HG03565 (cell line): ENCODE measurements around the gene ME3.
"Not testable (repeated sequence)": the region's sequence is repeated elsewhere in the genome, so short reads cannot be mapped to it uniquely, and the experiment has no call there.

Source experiments
- ATAC-seq: cut with Tn5 transposase; IDR thresholded peaks from one replicate; pipeline ENCODE4 v1.9.1; 2021; ENCODE audit warnings: mild to moderate bottlenecking, moderate library complexity; ENCODE audit not compliant: unreplicated experiment

Gene ME3

DNA sequence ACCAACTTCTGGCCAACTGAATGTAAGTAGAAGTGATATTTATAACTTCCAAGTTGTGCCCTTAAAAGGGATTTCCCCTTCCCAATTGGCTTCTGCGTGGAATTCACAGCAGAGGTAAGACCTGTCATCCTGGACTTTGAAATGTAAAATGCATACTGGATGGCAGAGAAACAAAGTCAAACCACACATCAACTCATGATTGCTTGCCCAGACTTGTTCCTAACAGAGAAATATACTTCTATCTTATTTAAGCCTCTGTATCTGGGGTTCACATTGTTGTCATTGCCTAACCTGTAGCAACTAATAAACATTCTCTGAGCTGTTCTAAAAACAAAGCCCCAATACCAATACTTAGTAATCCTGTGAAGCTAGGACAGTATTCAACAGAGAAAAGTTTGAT is 6.2 kb downstream of the ME3 start:
- no peak for ATAC-seq

DNA sequence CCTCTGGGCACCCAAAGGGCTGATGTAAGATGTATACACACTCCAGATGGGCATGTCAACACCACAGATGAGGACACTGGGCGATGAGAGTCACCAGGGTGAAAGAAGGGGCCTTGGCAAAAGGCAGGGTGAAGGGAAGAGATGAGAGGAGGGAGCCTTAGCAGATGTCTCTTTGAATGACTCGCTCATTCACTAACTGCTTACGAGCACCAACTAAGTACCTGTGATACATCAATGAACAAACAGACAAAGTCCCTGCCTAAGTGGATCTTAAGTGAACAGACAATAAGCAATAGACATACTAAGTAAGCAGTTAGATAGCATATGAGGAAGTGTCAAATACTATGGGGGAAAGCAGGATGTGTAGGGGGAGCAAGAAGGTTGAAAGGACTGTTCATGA is 7.5 kb downstream of the ME3 start:
- ATAC-seq: no peak

DNA sequence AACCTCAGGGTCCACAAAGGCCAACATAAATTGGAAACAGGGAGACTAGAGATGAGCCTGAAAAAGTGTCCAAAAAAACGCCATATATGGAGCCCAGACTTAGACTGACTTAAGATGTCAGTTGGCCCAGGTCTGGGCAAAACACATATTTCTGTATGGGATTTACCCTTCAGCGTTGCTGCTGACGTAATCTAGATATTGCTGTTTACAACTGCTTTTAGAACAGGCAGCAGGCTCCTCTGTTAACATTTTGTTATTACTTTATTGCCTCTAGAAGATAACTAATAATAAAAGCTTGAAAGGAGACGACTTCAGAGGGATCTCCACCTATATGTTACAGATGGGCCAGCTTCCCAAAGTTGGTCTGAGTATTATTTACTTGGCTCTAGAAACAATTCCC is 8.7 kb downstream of the ME3 start:
- no peak for ATAC-seq

DNA sequence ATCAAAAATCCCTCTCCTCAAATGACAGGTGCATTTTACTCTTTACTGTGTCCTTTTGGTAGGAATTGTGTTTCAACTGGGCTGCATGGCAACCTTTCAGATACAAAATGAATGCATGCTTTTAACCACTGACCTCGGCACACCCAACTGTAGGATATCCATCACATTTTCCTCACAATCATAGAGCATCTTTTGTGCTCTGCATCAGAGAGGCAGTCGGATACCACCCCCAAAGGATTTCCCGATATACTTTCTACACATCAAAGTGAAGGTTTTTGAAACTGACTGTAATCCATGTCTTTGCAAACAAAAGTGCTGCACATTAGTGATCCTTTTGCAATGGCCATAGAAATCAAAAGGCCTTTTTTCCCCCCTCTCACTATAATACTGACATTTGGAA is 9.1 kb downstream of the ME3 start:
- no peak for ATAC-seq

DNA sequence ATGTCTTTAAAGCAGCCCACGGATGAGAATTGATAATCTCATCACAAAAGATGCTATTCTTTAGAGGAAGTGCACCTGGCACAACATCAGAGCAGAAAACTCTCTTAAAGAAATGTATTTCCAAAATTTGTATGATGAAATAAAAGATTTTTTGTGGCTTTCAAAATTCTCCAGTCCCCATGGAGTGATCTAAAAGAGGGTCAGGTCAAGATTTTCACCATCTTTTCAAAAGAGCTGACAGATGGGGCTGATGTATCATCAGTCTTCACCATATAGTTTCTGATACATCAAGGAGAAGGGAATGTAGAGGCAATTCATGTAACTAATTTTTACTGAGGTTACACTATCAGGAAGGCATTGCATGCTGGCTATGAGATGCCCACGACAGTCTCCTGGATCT is 11.7 kb downstream of the ME3 start:
- ATAC-seq: no peak

DNA sequence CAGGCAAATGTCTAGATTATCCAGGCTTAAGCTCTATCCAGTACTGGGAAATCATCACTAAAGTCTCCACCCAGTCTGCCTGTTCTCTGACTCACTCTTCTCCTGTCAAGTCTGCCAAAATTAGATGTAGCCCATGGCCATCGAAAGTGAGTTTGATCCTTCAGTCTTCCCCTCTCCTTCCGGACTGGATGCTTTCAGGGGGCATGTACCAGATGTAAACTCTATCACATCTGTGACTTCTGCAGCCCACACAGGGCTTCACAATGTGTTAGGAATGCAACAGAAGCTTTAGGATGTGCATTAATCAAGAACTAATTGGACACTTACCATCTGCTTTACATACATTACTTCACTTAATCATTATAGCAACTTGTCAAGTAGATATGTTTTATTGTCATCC is 12.3 kb downstream of the ME3 start:
- no peak for ATAC-seq

DNA sequence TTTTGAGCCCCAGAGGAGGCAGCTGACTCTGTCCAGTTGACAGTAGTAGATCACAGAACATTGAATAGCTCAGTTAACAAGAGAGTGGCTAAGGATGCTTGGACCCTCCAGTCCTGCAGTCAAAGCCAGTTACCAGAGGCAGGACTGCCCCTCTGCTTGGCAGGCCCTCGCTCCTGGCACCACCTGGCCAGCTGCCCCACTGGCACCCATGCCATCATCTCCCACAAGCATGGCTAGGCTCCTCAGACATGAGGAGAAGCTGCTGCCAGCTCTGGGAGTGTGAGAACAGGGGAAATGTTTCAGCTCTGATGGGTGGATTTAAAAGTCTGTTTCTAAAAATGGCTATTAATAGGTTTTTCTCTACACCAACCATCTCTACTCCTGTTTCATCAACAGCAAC is 13.9 kb downstream of the ME3 start:
- ATAC-seq: no peak

DNA sequence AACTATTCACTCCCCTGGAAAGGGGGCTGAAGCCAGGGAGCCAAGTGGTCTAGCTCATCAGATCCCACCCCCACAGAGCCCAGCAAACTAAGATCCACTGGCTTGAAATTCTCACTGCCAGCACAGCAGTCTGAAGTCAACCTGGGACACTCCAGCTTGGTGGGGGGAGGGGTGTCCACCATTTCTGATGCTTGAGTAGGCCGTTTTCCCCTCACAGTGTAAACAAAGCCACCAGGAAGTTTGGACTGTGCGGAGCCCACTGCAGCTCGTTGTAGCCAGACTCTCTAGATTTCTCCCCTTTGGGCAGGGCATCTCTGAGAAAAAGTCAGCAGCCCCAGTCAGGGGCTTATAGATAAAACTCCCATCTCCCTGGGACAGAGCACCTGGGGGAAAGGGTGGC is 27.2 kb downstream of the ME3 start:
- not testable (repeated sequence) for ATAC-seq

DNA sequence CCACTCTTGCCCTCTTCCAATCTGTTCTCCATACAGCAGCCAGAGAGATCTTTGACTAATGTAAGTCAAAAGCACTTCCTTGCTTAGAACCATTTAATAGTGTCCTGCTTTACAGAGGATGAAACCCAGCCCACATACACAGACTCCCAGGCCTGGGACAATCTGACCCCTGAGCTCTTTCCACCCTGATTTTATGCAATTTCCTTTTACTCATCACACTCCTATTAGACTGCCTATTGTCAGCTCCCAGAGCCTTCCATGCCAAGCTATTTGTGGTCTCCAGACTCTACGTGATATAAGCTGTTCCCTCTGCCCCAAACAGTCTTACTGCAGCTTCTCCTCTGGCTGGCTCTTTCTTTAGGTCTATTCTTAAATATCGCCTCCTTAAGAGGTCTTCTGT is 28.1 kb downstream of the ME3 start:
- no peak for ATAC-seq

DNA sequence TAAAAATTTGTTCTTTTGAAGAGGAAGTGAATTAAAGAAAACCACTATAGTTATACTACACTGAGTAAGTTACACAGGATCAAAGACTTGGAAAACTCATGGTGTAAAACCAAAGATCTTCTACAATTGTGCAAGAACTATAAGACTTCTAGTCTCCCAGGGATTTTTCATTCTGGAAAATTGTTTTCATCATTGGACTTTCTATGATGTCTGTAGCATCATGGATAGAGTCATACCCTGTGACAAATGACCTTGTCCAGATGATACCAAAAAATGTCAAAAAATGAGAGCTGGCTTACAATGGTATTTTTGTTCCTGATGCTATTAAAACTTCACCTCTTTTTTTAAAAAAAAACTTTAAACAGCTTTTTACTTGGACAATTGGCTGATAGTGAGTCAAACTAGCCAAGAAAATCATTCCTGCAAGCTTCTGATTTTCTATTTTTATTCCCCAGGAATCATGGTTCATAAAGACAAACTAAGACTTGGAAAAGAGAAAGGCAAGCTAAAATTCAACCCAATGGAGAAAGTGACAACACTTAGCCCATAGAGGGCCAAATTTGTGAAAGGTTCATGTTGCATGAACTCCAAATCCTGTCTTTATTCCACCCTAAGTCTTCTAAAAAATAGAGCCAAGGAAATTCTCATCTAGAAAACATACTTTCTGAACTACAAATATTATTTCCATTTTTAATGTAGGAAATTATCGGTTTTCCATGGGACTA is 30.7 kb downstream of the ME3 start:
- no peak for ATAC-seq

DNA sequence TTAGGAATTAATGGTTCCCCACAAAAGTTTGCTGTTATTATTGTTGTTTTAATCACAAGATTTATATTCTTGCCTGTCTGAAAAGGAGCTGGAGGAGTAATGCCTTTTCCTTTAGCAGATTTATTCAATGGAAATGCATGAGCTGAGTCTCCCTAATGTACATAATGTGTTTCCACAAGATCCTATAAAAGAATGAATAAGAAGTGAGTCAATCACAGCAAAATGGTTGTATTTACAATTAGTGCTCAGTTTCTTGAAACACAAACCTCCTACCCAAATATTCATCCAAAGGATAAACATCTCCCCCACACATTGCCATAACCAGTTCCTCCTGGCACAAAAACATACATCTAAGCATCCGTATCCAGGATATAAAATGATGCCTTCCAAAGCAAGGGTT is 33.3 kb downstream of the ME3 start:
- ATAC-seq: no peak

DNA sequence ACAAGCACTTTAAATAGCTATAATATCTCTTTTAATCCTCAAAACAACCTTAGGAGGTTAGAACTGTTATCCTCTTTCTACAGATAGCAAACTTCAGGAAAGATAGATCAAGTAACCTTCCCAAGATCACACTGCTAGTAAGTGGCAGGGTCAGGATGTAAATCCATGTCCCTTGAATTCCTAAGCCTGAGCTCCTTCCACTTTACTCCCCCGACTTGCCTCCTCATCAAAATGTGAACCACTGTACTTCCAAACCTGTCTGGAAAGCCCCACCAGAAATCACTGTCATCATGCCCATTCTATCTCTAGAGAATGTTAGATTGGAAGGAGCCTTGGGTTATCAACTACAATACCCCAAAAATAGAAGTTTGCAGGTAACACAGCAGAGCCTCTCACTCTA is 33.7 kb downstream of the ME3 start:
- ATAC-seq: no peak

DNA sequence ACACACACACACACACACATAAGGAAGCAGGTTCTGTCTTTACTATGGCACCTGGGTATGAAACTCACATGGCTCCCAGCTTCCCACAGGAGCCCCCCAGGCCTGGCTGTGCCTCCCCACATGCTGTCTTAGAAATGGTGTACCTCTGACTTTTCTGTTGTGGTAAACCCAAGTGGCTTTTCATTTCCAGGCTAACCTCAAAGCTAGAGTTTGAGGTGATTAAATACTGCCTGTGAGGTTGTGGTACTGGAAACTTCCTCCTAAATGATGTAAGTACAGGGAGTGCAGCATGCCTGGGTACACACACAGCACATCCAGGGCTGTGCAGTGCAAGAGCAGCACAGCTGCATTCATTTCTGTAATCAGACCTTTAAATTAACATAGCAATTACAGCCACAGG is 34.4 kb downstream of the ME3 start:
- no peak for ATAC-seq

DNA sequence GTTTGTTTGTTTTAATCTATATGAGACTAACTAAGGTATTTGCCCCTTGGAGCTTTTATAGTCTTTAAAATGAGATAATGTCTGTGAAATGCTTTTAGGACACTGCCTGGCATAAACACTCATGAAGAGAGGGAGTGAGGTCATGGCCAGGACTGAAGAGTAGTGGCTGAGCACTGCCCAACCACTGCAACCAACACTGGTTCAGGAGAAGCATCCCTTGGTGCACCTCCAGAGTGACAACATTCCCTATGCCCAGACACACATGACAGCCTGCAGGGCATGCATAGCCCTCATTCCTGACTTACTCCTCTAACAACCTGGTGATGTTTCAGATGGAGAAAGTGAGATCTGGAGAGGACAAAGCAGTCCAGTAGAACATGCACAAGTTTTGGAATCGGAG is 36.1 kb downstream of the ME3 start:
- no peak for ATAC-seq

DNA sequence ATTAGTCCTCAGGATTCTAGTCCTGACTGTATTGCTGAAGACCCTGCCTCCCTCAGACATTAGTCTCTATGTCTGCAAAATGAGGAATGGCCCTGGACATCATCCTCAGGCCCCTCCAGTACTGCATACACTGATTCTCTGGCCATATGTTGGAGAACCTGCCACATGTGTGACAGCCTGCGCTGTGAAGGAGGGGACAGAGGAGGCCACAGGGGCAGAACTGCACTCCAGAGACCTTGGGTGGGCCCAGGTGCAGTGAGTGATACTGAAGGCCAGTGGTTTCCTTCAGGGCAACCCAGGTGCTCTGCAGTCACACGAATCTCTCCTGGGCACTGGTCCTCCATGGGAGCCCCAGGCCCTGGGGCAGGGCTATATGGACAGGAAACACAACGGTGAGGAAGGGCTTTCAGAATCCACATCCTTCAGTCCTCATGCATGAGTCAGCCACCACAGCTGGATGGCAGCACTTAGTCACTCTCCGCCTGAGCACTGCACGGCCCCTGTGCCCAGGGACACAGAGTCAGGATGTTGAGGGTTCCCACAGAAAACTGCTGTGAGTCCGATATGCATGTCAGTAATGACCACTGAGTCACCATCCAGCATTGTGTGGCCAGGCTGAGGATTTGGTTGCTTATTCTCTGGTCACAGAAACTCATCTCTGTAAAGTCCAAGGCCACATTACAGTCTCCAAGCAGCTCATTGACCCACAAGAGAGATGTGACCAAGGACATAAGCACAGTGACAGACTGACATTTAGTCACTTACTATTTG is 39.7 kb downstream of the ME3 start:
- peak; percentile 54 for ATAC-seq

DNA sequence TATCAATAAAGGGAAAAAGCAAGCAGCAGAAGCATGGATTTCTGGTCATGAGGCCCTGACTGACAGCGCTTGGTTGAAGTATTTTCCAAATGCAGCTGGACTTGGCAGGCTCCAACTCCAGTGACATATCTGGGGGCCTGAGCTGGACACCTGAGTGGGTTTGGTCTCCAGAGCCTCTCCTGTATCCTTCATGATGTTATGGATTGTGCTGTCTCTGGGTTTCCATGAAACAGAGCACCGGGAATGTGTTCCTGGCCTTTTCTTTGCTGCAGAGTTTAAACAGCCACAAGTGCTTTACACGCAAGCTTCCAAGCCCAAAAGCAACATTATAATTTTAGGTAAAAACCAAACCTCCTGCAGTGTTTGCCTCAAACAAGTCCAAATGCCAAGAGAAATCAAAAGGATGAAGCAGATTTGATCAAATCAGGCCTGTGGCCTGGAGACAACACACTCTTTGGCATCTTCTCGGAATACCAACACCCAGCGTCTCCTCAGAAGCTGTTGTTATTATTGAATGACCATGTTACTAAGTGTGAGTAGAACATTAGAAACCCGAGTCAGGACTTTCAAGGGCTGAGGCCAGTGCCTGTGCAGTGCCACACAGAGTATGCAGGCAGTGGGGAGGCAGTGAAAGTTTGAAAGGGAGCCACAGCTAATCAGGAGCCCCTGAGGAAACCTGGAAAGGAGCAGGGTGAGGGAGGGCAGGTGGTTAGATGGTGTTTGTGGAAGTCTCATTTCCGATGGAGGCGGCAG is 42.0 kb downstream of the ME3 start:
- ATAC-seq: no peak

DNA sequence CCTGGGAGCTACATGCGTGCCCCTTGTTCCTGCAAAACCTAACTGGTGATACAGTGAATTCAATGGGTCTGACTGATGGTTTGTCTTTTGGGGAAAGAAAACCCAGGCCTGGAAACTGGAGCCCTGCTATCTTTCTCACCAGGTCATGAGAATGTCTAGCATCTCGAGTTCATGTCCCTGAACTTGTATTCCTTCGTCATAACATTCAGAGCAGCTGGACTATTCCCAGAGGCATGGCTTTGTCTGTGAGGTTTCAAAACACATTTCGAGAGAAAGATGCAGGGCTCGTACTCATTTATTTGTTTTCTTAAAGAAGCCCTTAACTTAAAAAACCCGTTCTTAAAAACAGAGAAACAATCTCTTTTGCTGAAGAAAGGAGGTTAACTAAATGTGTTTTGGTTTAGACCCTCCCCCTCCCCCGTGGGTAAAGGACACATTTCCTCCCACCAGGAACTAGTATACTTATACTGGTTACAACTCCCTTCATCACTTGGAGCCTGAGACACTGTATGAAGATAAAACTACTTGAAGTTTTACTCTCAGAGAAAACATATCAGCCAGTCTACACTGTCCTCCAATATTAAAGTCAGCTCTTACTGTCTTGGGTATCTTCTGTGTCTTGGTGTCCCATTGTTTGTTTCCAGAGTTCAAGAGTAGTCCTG is 43.2 kb downstream of the ME3 start:
- ATAC-seq: no peak

DNA sequence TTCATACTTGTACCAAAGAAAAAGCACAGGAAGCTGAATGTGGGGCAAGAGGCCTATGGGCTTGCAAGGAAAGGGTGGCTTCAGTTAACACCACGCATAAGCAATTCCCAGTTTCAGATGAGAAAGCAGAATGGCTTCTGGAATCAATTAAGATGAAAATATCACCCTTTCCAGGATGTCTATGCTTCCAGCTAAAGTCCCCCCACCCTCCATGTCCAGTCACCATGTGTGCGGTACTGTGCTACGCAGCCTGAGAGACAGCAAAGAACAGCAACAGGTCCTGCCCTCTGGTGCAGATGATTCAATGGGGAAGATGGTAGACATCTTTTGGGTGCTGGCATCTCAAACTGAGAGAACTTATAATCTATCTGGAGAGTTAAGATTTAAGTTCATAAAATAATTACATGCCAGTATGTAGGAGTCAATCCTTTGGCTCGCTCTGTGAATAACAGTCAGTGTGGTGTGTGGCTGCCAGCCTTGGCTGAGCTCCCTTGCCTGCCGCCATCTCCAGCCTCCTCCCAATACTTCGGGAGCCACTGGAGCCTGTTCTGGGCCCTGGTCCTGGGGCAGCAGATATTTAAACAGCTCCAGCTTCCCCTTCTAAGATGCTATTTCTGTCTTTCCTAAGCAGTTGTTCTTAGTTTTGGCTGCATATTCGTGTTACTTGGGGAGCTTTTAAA is 44.5 kb downstream of the ME3 start:
- no peak for ATAC-seq

DNA sequence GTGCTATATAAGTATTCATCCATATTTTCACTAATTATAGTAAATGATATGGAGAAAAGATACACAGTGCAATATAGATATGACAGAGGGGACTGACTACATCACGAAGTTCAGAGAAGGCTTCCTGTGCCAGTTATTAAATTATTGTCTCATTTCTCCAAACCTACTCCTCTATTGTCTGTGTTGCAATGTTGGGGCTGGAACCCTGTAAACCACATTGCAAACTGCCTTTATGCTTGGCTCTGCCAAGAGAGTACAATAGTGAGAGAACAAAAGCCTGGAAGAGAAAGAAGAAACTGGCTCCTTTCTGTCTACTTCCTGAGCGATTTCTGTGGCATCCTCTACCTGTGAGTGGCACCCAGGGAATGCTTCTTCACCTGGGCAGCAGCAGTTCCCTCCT is 46.4 kb downstream of the ME3 start:
- ATAC-seq: no peak

DNA sequence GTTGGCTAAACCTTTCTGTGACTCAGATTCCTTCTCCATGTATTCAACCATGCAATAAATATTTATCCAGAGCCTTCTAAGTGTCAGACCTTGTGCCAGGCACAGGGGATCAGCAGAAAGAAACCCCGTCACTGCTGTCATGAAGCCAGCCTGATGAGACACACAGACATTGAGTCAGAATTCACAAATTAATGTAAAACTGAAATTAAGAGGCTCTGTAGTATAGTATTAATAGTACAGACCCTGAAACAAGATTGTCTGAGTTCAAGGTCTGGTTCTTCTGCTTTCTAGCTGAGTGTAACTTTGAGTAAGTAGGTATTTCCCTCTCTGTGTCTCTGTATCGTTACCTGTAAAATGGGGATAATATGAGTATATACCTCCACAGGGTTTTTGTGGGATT is 46.9 kb downstream of the ME3 start:
- ATAC-seq: peak; percentile 55

DNA sequence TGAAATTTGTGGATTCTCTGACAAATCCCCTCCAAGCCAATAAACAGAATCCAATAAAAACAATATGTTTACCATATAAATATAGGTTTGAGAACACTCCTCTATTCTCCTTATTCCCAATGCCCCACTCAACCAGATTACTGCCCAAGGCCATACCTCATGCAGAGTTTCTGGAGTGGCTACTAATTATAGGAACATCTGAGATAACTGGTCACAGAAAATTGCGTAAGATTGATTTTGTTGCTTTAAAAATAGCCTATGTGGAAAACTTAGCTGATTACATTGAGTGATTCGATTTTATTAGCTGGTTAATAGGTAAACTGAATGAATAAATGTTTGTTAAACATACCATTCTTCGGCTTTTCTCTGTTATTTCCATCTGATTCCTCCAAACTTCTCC is 48.0 kb downstream of the ME3 start:
- ATAC-seq: no peak
